ENCODE results near the gene ZNF175.

DNA sequence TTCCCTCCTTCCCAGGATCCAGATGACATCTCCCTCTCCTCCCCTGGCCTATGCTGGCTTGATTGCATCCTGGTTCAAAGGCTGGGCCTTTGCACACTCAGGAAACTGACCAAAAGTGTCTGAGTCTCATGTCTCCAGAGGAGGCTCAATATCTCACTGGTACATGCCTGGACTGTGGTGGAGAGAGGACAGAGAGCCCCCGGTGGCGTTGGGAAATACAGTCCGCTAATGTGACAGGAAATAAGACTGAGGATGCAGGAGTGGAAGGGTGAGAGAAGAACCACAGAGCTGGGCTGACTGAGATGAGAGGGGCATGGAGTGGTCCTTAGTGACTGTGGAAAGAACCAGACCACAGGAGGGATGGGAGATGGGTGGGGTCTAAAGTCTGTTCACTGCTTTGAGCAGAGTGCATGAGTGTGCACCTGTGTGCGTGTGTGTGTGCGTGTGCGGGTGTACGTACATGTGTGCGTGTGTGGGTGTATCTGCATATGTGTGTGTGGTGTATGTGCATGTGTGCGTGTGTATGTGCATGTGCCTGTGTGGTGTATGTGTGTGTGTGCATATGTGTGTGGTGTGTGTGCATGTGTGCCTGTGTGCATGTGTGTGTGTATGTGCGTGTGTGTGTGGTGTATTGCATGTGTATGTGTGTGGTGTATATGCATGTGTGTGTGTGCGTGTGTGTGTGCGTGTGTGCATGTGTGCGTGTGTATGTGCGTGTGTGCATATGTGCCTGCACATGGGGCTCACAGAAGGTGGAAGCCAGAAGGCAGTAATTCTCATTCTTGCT, 57.3 kb downstream of the ZNF175 start:
- TF ChIP-seq, protein P1, sequence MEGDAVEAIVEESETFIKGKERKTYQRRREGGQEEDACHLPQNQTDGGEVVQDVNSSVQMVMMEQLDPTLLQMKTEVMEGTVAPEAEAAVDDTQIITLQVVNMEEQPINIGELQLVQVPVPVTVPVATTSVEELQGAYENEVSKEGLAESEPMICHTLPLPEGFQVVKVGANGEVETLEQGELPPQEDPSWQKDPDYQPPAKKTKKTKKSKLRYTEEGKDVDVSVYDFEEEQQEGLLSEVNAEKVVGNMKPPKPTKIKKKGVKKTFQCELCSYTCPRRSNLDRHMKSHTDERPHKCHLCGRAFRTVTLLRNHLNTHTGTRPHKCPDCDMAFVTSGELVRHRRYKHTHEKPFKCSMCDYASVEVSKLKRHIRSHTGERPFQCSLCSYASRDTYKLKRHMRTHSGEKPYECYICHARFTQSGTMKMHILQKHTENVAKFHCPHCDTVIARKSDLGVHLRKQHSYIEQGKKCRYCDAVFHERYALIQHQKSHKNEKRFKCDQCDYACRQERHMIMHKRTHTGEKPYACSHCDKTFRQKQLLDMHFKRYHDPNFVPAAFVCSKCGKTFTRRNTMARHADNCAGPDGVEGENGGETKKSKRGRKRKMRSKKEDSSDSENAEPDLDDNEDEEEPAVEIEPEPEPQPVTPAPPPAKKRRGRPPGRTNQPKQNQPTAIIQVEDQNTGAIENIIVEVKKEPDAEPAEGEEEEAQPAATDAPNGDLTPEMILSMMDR (IDR thresholded peaks at IDR 0.05; ENCODE audit: poor library complexity), result no peak
- TF ChIP-seq EZH2 (IDR thresholded peaks at IDR 0.05; ENCODE audit: borderline replicate concordance) (no peak), EZH2phosphoT487 (IDR thresholded peaks at IDR 0.05; ENCODE audit: low read depth, severe bottlenecking, unreplicated experiment) (no peak)

All from hepatocyte (in vitro differentiated cells).